GM19240 (cell line): ENCODE measurements around the gene PARD3.

ENCODE experiments used
- DNase-seq: peaks from one replicate; pipeline ENCODE4 v3.0.0; 2011; ENCODE audit warnings: low spot score; ENCODE audit not compliant: insufficient read length

Gene PARD3

GRCh38 chr10:34193931-34194626 is 621.0 kb downstream of the PARD3 start:
- DNase-seq: no peak

GRCh38 chr10:34192646-34193045 is 622.5 kb downstream of the PARD3 start:
- no peak for DNase-seq

GRCh38 chr10:34191406-34191805 is 623.7 kb downstream of the PARD3 start:
- no peak for DNase-seq

GRCh38 chr10:34190580-34190979 is 624.5 kb downstream of the PARD3 start:
- no peak for DNase-seq

GRCh38 chr10:34189830-34190229 is 625.3 kb downstream of the PARD3 start:
- DNase-seq: no peak

GRCh38 chr10:34188221-34188620 is 626.9 kb downstream of the PARD3 start:
- DNase-seq: no peak

- no peak for DNase-seq
These were observed 627.9 kb downstream of the PARD3 start for GRCh38 chr10:34187201-34187600.

- no peak for DNase-seq
These were observed 628.4 kb downstream of the PARD3 start for GRCh38 chr10:34186745-34187144.

GRCh38 chr10:34185998-34186397 is 629.1 kb downstream of the PARD3 start:
- no peak for DNase-seq

GRCh38 chr10:34184939-34185386 is 630.1 kb downstream of the PARD3 start:
- no peak for DNase-seq

GRCh38 chr10:34184397-34184796 is 630.7 kb downstream of the PARD3 start:
- no peak for DNase-seq

- DNase-seq: no peak
These were observed 631.9 kb downstream of the PARD3 start for GRCh38 chr10:34183016-34183796.

- no peak for DNase-seq
These were observed 633.4 kb downstream of the PARD3 start for GRCh38 chr10:34181553-34182300.

GRCh38 chr10:34180749-34181148 is 634.3 kb downstream of the PARD3 start:
- DNase-seq: no peak

GRCh38 chr10:34179280-34179679 is 635.8 kb downstream of the PARD3 start:
- DNase-seq: no peak

GRCh38 chr10:34178756-34179155 is 636.3 kb downstream of the PARD3 start:
- DNase-seq: no peak

- DNase-seq: no peak
These were observed 636.9 kb downstream of the PARD3 start for GRCh38 chr10:34178196-34178595.

GRCh38 chr10:34177445-34177844 is 637.7 kb downstream of the PARD3 start:
- no peak for DNase-seq

- no peak for DNase-seq
These were observed 638.7 kb downstream of the PARD3 start for GRCh38 chr10:34176351-34176750.

GRCh38 chr10:34175121-34175520 is 640.0 kb downstream of the PARD3 start:
- no peak for DNase-seq

- DNase-seq: no peak
These were observed 642.1 kb downstream of the PARD3 start for GRCh38 chr10:34172936-34173533.
